Measurements from ENCODE around the gene MLPH. TPM values are rescaled to one million over a fixed set of nuclear protein-coding genes. Genes with fewer than 3 reads are reported as not detected.

Gene MLPH
- total RNA-seq, 2 experiments from 2014 or later, result 0.39 TPM; not detected in 1

- no peak overlapping the region for H3K4me3 Mint-ChIP-seq
- no peak for TF ChIP-seq CTCF (IDR thresholded peaks at IDR 0.05)
- no peak overlapping the region for H3K27ac ChIP-seq (ENCODE audit: low read depth in 1 of 2, low read length in 2 of 2)
- peaks cover 0 to under 1% of the 10 kb centered on the region in 2 experiments for H3K27me3 ChIP-seq (ENCODE audit: control insufficient read depth in 1 of 2, insufficient read depth in 2 of 2, low read length in 2 of 2)
- H3K4me1 ChIP-seq (ENCODE audit: insufficient read depth, low read length), result no peaks in the 10 kb centered on the region
- H3K27ac Mint-ChIP-seq, result no peak overlapping the region
- POLR2A ChIA-PET, result no interaction called here
- DNase-seq, result no peak
- H3K9me3 Mint-ChIP-seq, result no peaks in the 10 kb centered on the region
- H3K27me3 Mint-ChIP-seq, result peaks cover 40% of the 10 kb centered on the region
- H3K4me1 Mint-ChIP-seq (ENCODE audit: low read depth), result no peaks in the 10 kb centered on the region
- H3K4me3 ChIP-seq (ENCODE audit: low read length), result no peak overlapping the region
- intact Hi-C loops (cut with DNase I, micrococcal nuclease), result no loop called here
- H3K9me3 ChIP-seq (ENCODE audit: control insufficient read depth in 1 of 2, insufficient read depth in 1 of 2, low read length in 2 of 2), result peaks cover 0 to 3% of the 10 kb centered on the region in 2 experiments
- no peak for ATAC-seq (ENCODE audit: poor library complexity)
- no peaks in the 10 kb centered on the region for H3K36me3 ChIP-seq (ENCODE audit: insufficient read depth, low read length)
- CTCF ChIA-PET, result no interaction called here
- H3K36me3 Mint-ChIP-seq (ENCODE audit: low read depth), result no peaks in the 10 kb centered on the region
Observed at GRCh38 chr2:237503201-237503600, 16.1 kb downstream of the MLPH start.

GRCh38 chr2:237505188-237505939 is 18.3 kb downstream of the MLPH start:
- Mint-ChIP-seq H3K27me3 (peaks cover 26% of the 10 kb centered on the region), H3K36me3 (ENCODE audit: low read depth) (no peaks in the 10 kb centered on the region), H3K27ac (no peak overlapping the region), H3K4me3 (no peak overlapping the region), H3K4me1 (ENCODE audit: low read depth) (no peaks in the 10 kb centered on the region), H3K9me3 (no peaks in the 10 kb centered on the region)
- Histone ChIP-seq H3K9me3 (ENCODE audit: control insufficient read depth in 1 of 2, insufficient read depth in 1 of 2, low read length in 2 of 2) (peaks cover 0 to 3% of the 10 kb centered on the region in 2 experiments), H3K36me3 (ENCODE audit: insufficient read depth, low read length) (no peaks in the 10 kb centered on the region), H3K4me3 (ENCODE audit: low read length) (no peak overlapping the region), H3K27me3 (ENCODE audit: control insufficient read depth in 1 of 2, insufficient read depth in 2 of 2, low read length in 2 of 2) (peaks cover 0 to 4% of the 10 kb centered on the region in 2 experiments), H3K4me1 (ENCODE audit: insufficient read depth, low read length) (no peaks in the 10 kb centered on the region), H3K27ac (ENCODE audit: low read depth in 1 of 2, low read length in 2 of 2) (no peak overlapping the region)
- ChIA-PET POLR2A (no interaction called here), CTCF (no interaction called here)
- intact Hi-C loops (cut with DNase I, micrococcal nuclease), result no loop called here
- DNase-seq, result no peak
- TF ChIP-seq CTCF (IDR thresholded peaks at IDR 0.05), result no peak
- no peak for ATAC-seq (ENCODE audit: poor library complexity)

- H3K27ac Mint-ChIP-seq, result no peak overlapping the region
- no peak for TF ChIP-seq CTCF (IDR thresholded peaks at IDR 0.05)
Observed at GRCh38 chr2:237507512-237507911, 20.5 kb downstream of the MLPH start.

More at GRCh38 chr2:237507512-237507911, 20.5 kb downstream of the MLPH start:
- peaks cover 1% of the 10 kb centered on the region for H3K4me1 ChIP-seq (ENCODE audit: insufficient read depth, low read length)
- H3K36me3 Mint-ChIP-seq (ENCODE audit: low read depth), result no peaks in the 10 kb centered on the region
- DNase-seq (no peak), ATAC-seq (ENCODE audit: poor library complexity) (no peak)
- H3K4me3 Mint-ChIP-seq, result no peak overlapping the region
- H3K27ac ChIP-seq (ENCODE audit: low read depth in 1 of 2, low read length in 2 of 2), result no peak overlapping the region
- no peaks in the 10 kb centered on the region for H3K36me3 ChIP-seq (ENCODE audit: insufficient read depth, low read length)
- H3K9me3 Mint-ChIP-seq, result no peaks in the 10 kb centered on the region
- H3K9me3 ChIP-seq (ENCODE audit: control insufficient read depth in 1 of 2, insufficient read depth in 1 of 2, low read length in 2 of 2), result peaks cover 0 to 3% of the 10 kb centered on the region in 2 experiments
- POLR2A ChIA-PET, result no interaction called here
- intact Hi-C loops (cut with DNase I, micrococcal nuclease), result no loop called here
- no peaks in the 10 kb centered on the region for H3K4me1 Mint-ChIP-seq (ENCODE audit: low read depth)
- H3K27me3 Mint-ChIP-seq, result peaks cover 13% of the 10 kb centered on the region
- CTCF ChIA-PET, result no interaction called here
- H3K4me3 ChIP-seq (ENCODE audit: low read length), result no peak overlapping the region
- peaks cover 0 to 4% of the 10 kb centered on the region in 2 experiments for H3K27me3 ChIP-seq (ENCODE audit: control insufficient read depth in 1 of 2, insufficient read depth in 2 of 2, low read length in 2 of 2)
